Measurements from ENCODE around the gene MYOCOS. TPM values are rescaled to one million over a fixed set of nuclear protein-coding genes. Genes with fewer than 3 reads are reported as not detected.

MYOCOS gene
- total RNA-seq, 1 donor from 2014 or later = not detected

DNA sequence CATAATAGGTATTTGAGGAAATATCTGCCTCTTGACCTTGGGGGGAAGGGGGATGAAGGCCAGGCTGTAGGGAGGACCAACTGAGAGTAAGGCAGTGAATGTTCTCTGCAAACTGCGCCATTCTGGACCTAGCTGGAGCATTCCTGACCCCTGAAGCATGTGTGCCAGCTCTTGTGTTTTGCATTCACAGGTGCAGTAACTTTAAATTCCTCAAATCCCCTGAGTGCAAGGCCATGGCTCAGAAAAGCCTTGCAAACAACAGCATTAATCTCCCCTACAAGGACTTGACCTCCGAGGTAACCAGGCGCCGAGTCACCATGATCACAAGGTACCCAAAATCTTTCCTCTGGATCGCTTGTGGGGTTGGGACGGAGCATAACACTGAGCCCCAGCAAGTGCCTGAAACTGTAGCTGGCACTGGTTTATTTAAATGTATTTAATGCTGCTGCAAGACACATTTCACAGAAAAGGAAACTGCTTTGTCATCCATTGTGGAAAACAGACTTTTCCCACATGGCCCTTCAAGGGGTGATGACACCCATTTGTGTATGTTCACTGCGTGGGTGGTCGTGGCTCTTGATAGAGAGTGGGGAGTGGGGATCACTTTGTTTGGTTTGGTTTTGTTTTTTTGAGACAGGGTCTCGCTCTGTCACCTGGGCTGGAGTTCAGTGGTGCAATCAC, 1.7 kb downstream of the MYOCOS start:
- no peak for FAIRE-seq
- DNase-seq (ENCODE audit: low spot score in 2 of 2) = no peak

DNA sequence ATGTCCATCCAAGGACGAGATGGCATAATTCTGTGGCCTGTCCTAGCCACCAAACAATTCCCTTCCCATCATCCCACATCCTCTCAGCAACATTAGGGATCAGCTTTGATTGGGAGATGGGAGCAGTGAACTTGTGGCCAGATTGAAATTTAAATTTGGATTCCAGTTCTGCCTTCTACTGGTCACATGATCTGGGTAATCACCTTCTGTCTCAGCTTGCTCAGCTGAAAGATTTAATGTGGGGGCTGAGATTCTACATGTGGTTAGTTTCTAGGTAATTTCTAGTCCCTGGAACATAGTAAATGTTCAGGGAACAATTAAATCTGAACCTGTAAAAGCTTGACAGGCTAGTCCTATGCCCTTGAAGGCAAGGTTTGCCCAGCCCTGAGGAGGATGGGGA, 3.2 kb downstream of the MYOCOS start:
- FAIRE-seq (no peak), DNase-seq (ENCODE audit: low spot score in 2 of 2) (no peak)

DNA sequence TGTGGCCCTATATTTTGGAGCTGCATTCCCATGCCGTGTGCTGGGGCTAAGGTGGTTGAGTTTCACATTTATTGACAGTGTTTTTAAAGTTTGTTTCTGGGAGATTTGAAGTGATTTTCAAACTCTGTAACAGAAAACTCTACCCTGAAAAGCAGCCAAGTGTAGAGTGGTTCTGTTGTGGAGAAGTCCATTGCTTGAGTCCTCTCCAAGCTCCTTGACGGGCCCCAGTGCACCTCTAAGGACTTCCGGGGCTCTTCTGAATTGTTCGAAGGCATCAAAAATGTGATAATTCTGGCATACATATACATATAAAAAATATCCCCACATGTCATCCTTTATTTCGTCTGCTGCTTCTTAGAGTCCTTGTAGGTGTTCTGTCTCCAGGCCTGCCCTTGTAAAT, 5.0 kb downstream of the MYOCOS start:
- FAIRE-seq = no peak

DNA sequence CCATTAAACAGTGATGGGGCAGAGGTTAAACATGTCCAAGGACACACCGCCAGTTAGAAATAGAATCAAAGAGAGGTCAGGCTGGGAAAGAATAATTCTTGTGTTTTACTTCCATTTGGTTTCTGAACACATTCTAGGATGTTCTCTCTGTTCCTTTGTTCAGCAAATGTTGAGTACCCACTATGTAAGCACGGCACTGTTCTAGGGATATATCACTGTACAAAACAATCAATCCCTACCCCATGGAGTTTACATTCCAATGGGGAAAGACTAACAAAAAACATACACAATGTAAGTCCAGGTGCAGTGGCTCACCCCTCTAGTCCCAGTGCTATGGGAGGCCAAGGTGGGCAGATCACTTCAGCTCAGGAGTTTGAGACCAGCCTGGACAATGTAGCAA, 6.2 kb downstream of the MYOCOS start:
- FAIRE-seq (no peak), DNase-seq (ENCODE audit: low spot score in 2 of 2) (no peak)

More for the DNA sequence above, 5.0 kb downstream of the MYOCOS start:
- no peak for DNase-seq (ENCODE audit: low spot score in 2 of 2)

DNA sequence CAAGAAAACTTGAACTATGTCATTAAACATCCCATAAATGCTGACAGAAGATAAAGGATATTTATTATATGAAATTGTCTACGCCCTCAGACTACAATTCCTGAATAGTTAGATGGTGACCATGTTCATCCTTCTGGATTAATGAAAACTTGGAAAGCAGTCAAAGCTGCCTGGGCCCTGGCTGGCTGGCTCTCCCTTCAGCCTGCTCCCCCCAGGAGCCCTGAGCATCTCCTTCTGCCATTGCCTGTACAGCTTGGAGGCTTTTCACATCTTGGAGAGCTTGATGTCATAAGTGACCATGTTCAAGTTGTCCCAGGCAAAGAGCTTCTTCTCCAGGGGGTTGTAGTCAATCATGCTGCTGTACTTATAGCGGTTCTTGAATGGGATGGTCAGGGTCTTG, 13.6 kb downstream of the MYOCOS start:
- no peak for DNase-seq (ENCODE audit: low spot score in 2 of 2)
- FAIRE-seq = no peak

DNA sequence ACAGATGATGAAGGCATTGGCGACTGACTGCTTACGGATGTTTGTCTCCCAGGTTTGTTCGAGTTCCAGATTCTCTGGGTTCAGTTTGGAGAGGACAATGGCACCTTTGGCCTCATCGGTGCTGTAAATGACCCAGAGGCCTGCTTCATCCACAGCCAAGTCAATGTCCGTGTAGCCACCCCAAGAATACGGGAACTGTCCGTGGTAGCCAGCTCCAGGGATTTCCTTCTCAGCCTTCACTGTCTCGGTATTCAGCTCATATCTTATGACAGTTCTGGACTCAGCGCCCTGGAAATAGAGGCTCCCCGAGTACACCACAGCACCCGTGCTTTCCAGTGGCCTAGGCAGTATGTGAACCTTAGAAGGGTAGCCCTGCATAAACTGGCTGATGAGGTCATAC, 14.1 kb downstream of the MYOCOS start:
- FAIRE-seq (no peak), DNase-seq (ENCODE audit: low spot score in 2 of 2) (no peak)

DNA sequence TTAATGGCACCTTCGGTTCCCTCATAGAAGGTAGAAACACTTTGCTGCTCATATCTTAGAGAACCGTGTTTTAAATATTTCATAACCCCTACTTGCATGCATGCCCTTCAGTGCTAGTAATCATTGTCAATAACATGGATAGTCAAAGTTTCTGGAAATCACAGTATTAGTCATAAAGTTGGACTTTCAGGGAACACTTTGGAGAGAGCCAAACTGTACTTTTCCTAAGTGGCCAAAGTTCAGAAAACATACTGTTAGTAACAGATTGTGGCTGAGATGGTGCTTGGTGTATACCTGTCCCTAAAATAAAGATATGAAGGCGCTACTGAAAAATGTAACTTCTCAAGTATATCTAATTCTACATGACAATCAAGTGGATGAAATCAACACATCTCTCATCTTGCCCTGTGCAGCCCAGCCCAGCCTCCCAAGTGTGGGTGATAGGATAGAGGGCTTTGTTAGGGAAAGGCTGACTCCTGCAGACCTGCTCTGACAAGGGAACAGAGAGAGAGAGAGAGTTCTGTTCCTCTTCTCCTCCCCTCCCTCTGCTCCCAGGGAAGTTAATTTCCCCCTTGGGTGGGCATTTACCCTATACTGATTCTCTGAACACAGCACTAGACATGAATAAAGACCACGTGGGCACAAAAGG, 16.0 kb downstream of the MYOCOS start:
- FAIRE-seq (no peak), DNase-seq (ENCODE audit: low spot score in 2 of 2) (no peak)

DNA sequence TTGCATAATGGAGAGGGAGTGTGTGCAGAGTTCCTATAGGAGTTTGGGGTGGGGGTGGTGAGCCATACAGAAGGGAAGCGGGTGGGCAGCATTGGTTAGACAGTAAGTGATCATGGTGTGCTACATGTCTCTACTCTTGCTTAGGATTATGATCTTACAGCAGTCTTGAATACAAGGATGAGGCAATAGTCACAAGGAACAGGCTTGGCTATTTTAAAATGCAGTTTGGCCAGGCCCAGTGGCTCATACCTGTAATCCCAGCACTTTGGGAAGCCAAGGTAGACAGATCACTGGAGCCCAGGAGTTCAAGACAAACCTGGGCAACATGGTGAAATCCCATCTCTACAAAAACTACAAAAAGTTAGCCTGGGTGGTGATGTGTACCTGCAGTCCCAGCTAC, 18.2 kb downstream of the MYOCOS start:
- DNase-seq (ENCODE audit: low spot score in 2 of 2) (no peak), FAIRE-seq (no peak)

DNA sequence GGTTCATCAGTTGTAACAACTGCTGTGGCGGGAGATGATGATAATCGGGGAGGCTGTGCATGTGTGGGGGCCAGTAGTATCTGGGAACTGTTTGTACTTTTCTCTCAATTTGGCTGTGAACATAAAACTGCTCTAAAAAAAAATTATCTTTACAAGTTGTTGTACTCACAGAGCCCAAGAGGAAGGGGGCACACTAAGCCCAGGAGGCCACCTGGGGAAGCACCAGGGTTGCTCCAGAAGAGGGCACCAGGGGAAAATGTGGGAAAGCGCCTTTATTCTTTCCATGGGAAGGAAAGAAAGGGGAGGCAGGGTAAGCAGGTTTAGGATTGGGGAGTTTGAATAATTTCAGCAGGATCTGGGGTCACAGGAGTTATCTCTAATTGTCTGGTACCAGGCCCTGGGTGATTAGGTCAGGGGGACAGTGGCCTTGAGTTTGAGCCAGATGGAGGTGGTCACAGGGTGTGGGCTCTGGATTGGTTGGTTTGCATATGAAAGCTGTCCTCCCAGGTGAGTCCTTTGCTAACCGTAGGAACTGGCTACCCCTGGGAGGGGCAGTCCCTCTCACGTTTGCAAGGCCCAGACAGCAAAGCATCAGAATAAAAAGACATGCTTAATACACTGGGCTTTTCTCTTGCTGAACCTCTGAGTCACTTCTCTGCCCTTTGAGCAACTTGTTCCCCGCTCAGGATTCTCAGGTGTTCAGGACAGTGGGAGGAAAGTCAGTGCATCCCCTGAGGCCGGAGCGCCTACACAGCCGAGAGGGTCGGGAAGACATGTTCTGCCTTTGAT, 19.2 kb downstream of the MYOCOS start:
- FAIRE-seq (no peak), DNase-seq (ENCODE audit: low spot score in 2 of 2) (no peak)

DNA sequence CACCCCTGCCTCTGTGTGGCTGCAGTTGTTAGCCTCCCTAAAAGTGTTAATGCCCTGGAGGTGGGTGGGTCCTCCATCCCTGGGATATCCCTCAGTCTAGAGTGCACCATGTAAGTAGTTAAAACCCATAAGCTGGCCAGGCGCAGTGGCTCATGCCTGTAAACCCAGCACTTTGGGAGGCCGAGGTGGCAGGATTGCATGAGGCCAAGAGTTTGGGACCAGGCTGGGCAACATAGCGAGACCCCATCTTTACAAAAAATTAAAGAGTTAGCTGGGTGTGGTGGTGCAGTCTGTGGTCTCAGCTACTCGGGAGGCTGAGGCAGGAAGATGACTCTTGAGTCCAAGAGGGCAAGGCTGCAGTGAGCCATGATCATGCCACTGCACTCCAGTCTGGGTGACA, 20.2 kb downstream of the MYOCOS start:
- FAIRE-seq (no peak), DNase-seq (ENCODE audit: low spot score in 2 of 2) (no peak)

DNA sequence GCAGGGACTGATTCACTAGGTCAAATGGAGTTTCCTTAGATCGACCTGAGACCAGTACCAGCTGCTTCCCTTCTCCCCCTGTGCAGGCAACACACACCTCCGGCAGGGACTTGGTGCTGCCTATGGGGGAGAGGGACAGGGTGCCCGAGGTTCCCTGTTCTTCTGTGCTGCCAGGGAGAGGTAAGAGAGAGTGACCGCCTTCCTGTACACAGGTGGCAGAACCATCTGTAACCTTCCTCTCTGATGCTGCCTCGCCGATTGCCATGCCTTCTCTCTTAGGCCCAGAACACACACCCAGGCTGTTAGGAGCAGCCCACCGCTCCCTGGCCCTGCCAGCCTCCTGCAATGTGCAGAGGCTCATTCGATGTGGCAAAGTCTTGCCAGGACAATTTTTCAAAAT, 21.1 kb downstream of the MYOCOS start:
- no peak for FAIRE-seq

DNA sequence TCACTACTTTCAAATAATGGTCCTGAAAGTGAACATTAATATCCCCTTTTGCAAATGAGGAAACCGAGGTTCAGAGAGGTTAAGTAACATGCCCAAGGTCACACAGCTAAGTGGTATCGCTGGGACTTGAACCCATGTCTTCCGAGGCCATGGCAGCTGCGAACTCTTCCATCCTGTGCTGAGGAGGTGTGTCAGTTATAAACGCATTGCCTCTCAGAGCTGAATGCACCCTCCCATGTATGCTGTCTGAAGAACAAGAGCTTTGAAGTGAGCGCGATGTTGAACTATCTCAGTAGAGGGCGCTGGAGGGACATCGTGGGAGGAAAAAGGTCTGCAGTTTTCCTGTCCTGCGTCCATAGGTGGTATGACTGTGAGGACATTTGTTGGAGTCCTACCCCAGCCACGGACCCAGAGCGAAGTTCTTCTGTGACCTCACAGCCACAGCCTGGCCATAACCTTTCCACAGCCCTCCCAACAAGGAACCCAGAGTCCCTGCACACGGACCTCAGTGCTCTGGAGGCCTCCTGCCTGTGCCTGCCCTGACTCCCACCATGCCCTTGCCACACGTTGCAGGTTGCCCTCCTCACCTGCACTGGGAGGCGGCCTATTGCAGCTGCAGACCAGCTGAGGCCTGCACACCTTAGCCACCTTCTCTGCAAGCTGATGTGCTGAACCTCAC, 22.9 kb downstream of the MYOCOS start:
- peak in 1 of 2 donors; percentile 46 for DNase-seq (ENCODE audit: low spot score in 2 of 2)
- no peak for FAIRE-seq

More for the DNA sequence above, 21.1 kb downstream of the MYOCOS start:
- no peak for DNase-seq (ENCODE audit: low spot score in 2 of 2)

DNA sequence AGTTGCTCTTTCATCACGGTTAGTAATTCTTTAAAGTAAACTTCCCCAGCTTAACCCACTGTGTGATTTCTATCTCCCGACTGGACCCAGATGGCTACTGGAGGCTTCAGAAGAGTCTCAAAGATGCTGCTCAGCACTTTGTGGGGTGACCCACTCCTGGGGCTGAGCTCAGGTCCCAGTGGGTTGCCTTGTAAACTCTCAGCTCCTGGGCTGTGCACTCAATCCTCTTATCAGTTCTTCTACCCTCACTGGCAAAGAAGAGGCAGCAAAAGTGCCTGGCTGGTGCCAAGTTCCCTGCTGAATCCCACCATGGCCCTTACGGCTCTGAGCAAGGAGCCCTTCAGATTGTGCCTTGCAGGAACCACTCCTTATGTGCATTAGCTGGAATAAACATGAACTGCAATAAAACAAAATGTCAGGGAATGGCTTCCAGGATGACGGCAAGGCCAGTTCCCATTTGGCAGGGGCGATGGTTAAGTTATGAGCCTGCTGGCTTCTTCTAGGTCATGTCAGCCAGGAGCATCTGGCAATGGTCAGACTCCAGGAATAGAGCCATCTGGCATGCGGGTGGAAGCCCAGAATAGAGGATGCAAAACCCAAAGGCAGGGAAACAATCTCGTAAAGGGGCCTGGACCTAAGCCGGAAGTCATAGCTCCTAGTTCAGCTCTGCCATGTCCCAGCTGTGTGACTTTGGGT, 23.7 kb downstream of the MYOCOS start:
- DNase-seq (ENCODE audit: low spot score in 2 of 2) = peak in 1 of 2 donors; percentile 20
- FAIRE-seq = no peak

DNA sequence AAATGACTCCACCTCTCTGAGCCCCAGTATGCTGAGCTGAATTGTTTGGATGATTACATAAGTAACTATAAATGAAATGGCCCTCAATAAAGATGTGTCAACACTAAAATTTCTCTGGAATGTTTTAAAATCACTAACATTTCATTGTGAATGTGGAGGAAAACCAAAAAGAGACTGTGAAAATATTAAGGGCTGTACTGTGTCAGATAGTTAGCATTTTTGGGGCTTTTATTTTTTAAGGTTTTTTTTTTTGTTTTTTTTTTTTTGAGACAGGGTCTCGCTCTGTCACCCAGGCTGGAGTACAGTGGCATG, 24.2 kb downstream of the MYOCOS start:
- FAIRE-seq (no peak), DNase-seq (ENCODE audit: low spot score in 2 of 2) (no peak)

DNA sequence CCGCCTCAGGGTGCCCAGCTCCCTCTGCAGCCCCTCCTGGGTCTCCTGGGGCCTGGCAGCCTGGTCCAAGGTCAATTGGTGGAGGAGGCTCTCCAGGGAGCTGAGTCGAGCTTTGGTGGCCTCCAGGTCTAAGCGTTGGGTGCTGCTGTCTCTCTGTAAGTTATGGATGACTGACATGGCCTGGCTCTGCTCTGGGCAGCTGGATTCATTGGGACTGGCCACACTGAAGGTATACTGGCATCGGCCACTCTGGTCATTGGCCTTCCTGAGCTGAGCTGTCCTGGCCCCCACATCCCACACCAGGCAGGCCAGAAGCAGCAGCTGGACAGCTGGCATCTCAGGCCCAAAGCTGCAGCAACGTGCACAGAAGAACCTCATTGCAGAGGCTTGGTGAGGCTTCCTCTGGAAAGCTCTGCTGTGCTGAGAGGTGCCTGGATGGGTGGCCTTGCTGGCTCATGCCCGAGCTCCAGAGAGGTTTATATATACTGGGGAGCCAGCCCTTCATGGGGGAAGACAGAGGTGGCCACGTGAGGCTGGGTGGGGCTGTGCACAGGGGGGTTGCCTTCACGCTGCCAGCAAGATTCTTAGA, 30.3 kb downstream of the MYOCOS start, which contains the start of gene MYOC:
TSS of gene MYOC (minus strand) at position 455 of the 589 bp plus-strand sequence. CDS start at position 378, 77 bp downstream.
- FAIRE-seq = no peak

DNA sequence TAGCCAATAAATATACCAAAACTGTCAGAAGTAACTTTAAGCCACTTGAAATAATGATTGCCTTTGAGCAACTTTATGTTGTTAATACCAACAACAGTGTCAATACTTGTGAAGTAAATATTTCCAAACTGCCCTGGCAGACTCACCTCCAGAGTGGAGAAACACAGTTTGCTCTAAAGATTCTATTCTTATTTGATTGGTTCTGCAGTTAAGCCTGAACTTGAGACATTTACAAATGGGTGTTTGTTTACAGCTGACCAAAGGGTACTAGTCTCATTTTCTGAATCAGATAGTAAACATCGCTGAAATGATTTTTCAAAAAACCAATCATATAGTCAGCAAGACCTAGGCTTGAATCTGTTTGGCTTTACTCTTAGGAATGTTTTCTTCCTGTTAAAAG, 31.8 kb downstream of the MYOCOS start:
- no peak for DNase-seq (ENCODE audit: low spot score in 2 of 2)
- no peak for FAIRE-seq

More for the DNA sequence above, 30.3 kb downstream of the MYOCOS start, which contains the start of gene MYOC:
- DNase-seq (ENCODE audit: low spot score in 2 of 2) = no peak

DNA sequence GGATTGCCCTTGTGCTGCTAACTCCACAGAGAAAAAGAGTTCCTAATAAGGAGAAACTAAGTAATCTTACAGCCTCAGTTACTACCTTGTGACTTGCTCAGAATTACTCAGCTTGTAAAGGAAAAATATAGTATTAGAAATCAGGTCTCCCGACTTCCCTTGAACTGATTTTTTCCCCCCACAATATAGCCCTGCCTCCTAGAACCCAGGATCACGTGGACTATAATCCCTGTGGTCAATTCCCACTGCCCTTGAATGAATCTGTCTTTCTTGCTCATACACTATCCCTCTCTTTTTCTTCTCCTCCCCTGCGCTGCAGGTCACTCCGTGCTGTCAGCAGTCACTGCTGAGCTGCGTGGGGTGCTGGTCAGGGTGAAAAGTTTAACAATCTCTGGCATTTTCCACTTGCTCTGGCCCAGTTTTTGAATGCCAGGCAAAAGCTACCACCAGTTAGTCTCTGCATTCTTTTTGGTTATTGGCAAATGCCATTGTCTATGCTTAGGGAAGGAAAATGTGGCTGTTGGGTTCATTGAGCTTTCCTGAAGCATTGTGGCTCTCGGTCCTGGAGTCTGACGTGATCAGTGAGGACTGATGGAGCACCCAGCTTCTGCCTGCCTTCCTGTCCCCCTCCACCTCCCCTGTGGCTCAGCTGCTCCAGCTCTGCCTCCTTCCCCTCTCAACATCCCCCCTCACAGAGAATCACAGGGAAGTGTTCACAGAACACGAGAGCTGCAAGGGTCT, 32.3 kb downstream of the MYOCOS start:
- DNase-seq (ENCODE audit: low spot score in 2 of 2) (no peak), FAIRE-seq (no peak)

DNA sequence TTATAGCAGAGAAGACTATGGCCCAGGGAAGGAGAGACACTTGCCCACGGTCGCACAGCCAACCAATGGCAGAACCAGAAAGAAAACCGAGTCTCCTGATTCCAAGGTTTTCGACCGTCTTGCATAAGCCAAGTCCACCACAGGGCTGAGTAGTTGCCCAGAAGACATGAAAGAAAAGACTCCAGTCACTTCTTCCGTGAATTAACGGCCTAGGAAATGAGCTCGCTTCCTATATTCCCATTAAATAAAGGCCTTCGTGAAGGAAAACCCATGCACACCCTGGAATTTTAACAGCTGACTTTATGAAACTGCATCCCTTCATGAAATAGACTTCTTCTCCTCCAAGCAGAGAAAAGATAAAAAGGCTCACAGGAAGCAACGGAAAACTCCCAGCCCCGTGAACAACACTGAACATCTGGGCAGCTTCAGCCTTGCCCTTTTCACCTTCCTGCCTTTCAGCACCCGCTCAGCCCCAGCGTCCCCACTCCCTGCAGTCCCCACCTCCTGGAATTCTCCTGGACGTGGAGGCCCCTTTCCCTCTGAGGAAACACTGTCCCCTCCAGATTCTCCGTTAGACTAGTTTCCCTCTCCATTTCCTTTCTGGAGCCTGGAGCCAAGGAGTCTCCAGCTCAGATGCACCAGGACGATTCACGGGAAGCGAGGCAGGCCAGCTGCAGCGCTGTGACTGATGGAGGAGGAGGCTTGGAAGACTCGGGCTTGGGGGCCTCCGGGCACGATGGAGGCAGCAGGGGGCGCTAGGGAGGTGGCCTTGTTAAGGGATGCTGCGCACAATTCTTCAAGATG, 33.1 kb downstream of the MYOCOS start:
- FAIRE-seq = no peak
- no peak for DNase-seq (ENCODE audit: low spot score in 2 of 2)

DNA sequence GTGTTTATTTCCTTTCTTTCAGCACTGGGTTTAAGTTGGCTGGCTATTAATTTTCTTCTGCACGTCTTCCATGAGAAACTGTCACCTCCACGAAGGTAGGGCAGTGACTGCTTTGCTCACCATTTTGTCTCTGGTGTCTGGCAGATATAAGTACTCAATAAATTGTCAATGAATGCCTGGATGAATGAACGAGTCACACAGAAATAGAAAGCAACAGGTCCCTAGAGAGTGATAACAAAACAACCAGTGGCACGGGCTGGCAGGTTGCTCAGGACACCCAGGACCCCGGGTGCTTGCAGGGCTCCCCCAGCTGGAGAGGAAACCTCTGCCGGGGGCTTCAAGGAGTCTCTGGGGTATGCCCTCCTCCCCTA, 33.7 kb downstream of the MYOCOS start:
- DNase-seq (ENCODE audit: low spot score in 2 of 2) (no peak), FAIRE-seq (no peak)
